Heart left ventricle (tissue), 16 donors: ENCODE results near the gene STARD13. TPM values are rescaled to one million over a fixed set of nuclear protein-coding genes. Genes with fewer than 3 reads are reported as not detected.

Experiments
- ATAC-seq, 4 donors: fragments of 200-7000 bp; cut with Tn5 transposase; one replicate each; pipeline ENCODE4 v1.9.1; 2020 to 2022; ENCODE audit warnings: moderate library complexity in 4 of 4, mild to moderate bottlenecking in 3 of 4, moderate number of reproducible peaks in 1 of 4
- DNase-seq, 5 donors: peaks; one replicate each; pipeline ENCODE4 v3.0.0-alpha.2; 2020
- H3K27ac ChIP-seq, 12 donors: fragments of 200-600 bp; sonication (generic) in 4 of 12; one replicate each; pipeline versions ENCODE4 v1.5.0 to v1.8.0; 2016 to 2022; ENCODE audit warnings: mild to moderate bottlenecking in 2 of 12
- H3K27me3 ChIP-seq, 9 donors: fragments of 200-600 bp; sonication (generic) in 2 of 9; one replicate each; pipeline versions ENCODE4 v1.5.1 to v1.8.0; 2016 to 2022; ENCODE audit warnings: mild to moderate bottlenecking in 3 of 9
- H3K36me3 ChIP-seq, 9 donors: fragments of 200-600 bp; sonication (generic) in 2 of 9; one replicate each; pipeline versions ENCODE4 v1.5.0 to v1.8.0; 2018 to 2022; ENCODE audit warnings: mild to moderate bottlenecking in 2 of 9
- H3K4me1 ChIP-seq, 12 donors: fragments of 200-600 bp; sonication (generic) in 4 of 12; one replicate each; pipeline versions ENCODE4 v1.5.0 to v1.8.0; 2016 to 2022; ENCODE audit warnings: mild to moderate bottlenecking in 3 of 12
- H3K4me3 ChIP-seq, 12 donors: fragments of 200-600 bp; sonication (generic) in 4 of 12; one replicate each; pipeline versions ENCODE4 v1.5.0 to v1.8.0; 2017 to 2022; ENCODE audit warnings: mild to moderate bottlenecking in 9 of 12, moderate library complexity in 4 of 12
- H3K9me3 ChIP-seq, 12 donors: fragments of 200-600 bp; sonication (generic) in 4 of 12; one replicate each; pipeline versions ENCODE4 v1.5.0 to v1.8.0; 2016 to 2022; ENCODE audit warnings: mild to moderate bottlenecking in 1 of 12
- CTCF ChIP-seq, 12 donors: fragments of 200-600 bp; sonication (generic) in 4 of 12; IDR thresholded peaks; one replicate each; pipeline versions ENCODE4 v1.5.0 to v1.8.0; 2018 to 2022; ENCODE audit warnings: antibody characterized with exemption in 12 of 12, mild to moderate bottlenecking in 5 of 12
- POLR2A ChIP-seq, 2 donors: fragments of 450-650 bp; IDR thresholded peaks; one replicate each; pipeline ENCODE4 v1.6.1; 2017; ENCODE audit warnings: antibody characterized with exemption in 2 of 2, mild to moderate bottlenecking in 2 of 2, moderate library complexity in 2 of 2
- WGBS, 4 donors: extraction: QIAGEN DNeasy Blood & Tissue Kit in 2 of 4; methylation state at CpG; one replicate each; pipeline versions ENCODE4 v1.1.5 to v1.1.7; 2013 to 2018; 5-methylcytosine and 5-hydroxymethylcytosine counted together
- intact Hi-C, 10 donors: fragments of 100-400 bp; cut with DNase I; formaldehyde crosslinking; loops; one replicate each; pipeline versions ENCODE4 v1.11.1 to v1.14.2; 2022
- polyA plus RNA-seq, 2 donors: library from polyadenylated mRNA; stranded (reverse); fragments of 200-250 nt; gene quantifications; one replicate each; pipeline ENCODE4 v1.2.3, GENCODE V29; 2013
- total RNA-seq, 9 donors: library from RNA; depleted of rRNA in 2 of 9; stranded (reverse); fragments of >200 nt in 2 of 9; fragmentation: NEBNext Ultra II Directional in 3 of 9; extraction: Animal tissue kit (Norgen Biotek cat#: 25700) in 3 of 9; gene quantifications; one replicate each; pipeline versions ENCODE4 v1.1.0 to v1.2.4, GENCODE V29; 2016 to 2023
- donor health status: ischemic (EF 13 %, LVEDD 7.1; RV severe dilation, severe dysfunction).
- donor health status: healthy with polysubstance abuse.
- donor health status: DM: no; HTN: yes; CAD: no.
- donor health status: DM: no; HTN: no; CAD: no.
- donor health status: ischemic (EF 25% LVEDD 6.9; RV normal size, moderate dysfunction).
- donor health status: ischemic (EF 25% LVEDD 5.7; RV mildly dilated, moderate dysfunction).
- donor health status: healthy.
- donor health status: DM: yes; HTN: yes; CAD: no.
- donor health status: ischemic (EF 35%, LVEDD 5.7; RV mildly dilated, moderate dysfunction).
- donor health status: nonischemic (EF 11% LVEDD 7.7; RV severe dilation, severe dysfunction).
- donor health status: DM: yes; HTN: yes; CAD: no.
- donor health status: PGD.
- donor health status: ischemic (EF 29% LVEDD 5.4; RV normal size, mild dysfunction).
- donor health status: nonischemic (EF 23%, LVEDD 6.1; RV moderate dilation, normal function).

The STARD13 gene
- total and polyA plus RNA-seq, 11 donors, result 9.3 to 39.2 (median 28.3) TPM

- no peak for TF ChIP-seq CTCF (IDR thresholded peaks at IDR 0.05)
- no peak for TF ChIP-seq POLR2A (IDR thresholded peaks at IDR 0.05)
- Histone ChIP-seq H3K4me1 (peaks cover 3 to 61% (median 40%) of the 10 kb centered on the region in 12 donors), H3K4me3 (no peak overlapping the region), H3K27ac (peak overlapping the region in 1 of 12 donors; percentile 58), H3K27me3 (no peaks in the 10 kb centered on the region), H3K36me3 (no peaks in the 10 kb centered on the region), H3K9me3 (no peaks in the 10 kb centered on the region)
- no peak for DNase-seq
- no peak for ATAC-seq
- intact Hi-C loops, result no loop called here
- 96 to 98% (median 98%) methylated on average over 3 of the region's 3 CpGs for WGBS, 4 donors
Observed at GRCh38 chr13:33212396-33212795, 73.2 kb downstream of the STARD13 start.

GRCh38 chr13:33210090-33210489, 75.5 kb downstream of the STARD13 start:
- no peaks in the 10 kb centered on the region for H3K27me3 ChIP-seq
- no peak for DNase-seq
- no peak for ATAC-seq
- peaks cover 0 to 67% (median 55%) of the 10 kb centered on the region in 12 donors for H3K4me1 ChIP-seq
- no peak overlapping the region for H3K4me3 ChIP-seq
- no peak for TF ChIP-seq CTCF (IDR thresholded peaks at IDR 0.05)
- TF ChIP-seq POLR2A (IDR thresholded peaks at IDR 0.05), result no peak
- WGBS, 4 donors, result 81 to 91% (median 88%) methylated on average over 2 of the region's 2 CpGs
- H3K9me3 ChIP-seq, result no peaks in the 10 kb centered on the region
- no peaks in the 10 kb centered on the region for H3K36me3 ChIP-seq
- H3K27ac ChIP-seq, result no peak overlapping the region
- intact Hi-C loops, result no loop called here

- WGBS, 4 donors, result 72 to 78% (median 74%) methylated on average over 6 of the region's 6 CpGs
- DNase-seq (no peak), ATAC-seq (peak in 1 of 4 donors; percentile 13)
- Histone ChIP-seq H3K4me1 (peaks cover 0 to 67% (median 57%) of the 10 kb centered on the region in 12 donors), H3K36me3 (no peaks in the 10 kb centered on the region), H3K27me3 (no peaks in the 10 kb centered on the region), H3K4me3 (no peak overlapping the region), H3K27ac (peak overlapping the region in 10 of 12 donors; percentile 4 to 88 (median 72)), H3K9me3 (no peaks in the 10 kb centered on the region)
- TF ChIP-seq POLR2A (IDR thresholded peaks at IDR 0.05), result no peak
- no peak for TF ChIP-seq CTCF (IDR thresholded peaks at IDR 0.05)
- intact Hi-C loops, result loop anchor here in 1 of 10 donors (5.0 kb wide), 2 partner anchors 81 to 334 kb away; no protein-coding TSS in a partner anchor
Observed at GRCh38 chr13:33208290-33209220, 77.0 kb downstream of the STARD13 start.

- 28 to 33% (median 32%) methylated on average over 3 of the region's 3 CpGs for WGBS, 4 donors
- no peak for TF ChIP-seq POLR2A (IDR thresholded peaks at IDR 0.05)
- no peak for TF ChIP-seq CTCF (IDR thresholded peaks at IDR 0.05)
- Histone ChIP-seq H3K4me1 (peaks cover 0 to 69% (median 59%) of the 10 kb centered on the region in 12 donors), H3K27ac (peak overlapping the region in 10 of 12 donors; percentile 39 to 88 (median 72)), H3K36me3 (no peaks in the 10 kb centered on the region), H3K27me3 (no peaks in the 10 kb centered on the region), H3K4me3 (no peak overlapping the region), H3K9me3 (no peaks in the 10 kb centered on the region)
- peak in 2 of 5 donors; percentile 47 to 59 for DNase-seq
- intact Hi-C loops, result loop anchor here in 1 of 10 donors (5.0 kb wide), 2 partner anchors 80 to 335 kb away; no protein-coding TSS in a partner anchor
- peak in 3 of 4 donors; percentile 25 to 58 (median 35) for ATAC-seq
Observed at GRCh38 chr13:33207615-33207961, 78.0 kb downstream of the STARD13 start.
